Measurements from ENCODE around the gene P4HTM.

Gene P4HTM

DNA sequence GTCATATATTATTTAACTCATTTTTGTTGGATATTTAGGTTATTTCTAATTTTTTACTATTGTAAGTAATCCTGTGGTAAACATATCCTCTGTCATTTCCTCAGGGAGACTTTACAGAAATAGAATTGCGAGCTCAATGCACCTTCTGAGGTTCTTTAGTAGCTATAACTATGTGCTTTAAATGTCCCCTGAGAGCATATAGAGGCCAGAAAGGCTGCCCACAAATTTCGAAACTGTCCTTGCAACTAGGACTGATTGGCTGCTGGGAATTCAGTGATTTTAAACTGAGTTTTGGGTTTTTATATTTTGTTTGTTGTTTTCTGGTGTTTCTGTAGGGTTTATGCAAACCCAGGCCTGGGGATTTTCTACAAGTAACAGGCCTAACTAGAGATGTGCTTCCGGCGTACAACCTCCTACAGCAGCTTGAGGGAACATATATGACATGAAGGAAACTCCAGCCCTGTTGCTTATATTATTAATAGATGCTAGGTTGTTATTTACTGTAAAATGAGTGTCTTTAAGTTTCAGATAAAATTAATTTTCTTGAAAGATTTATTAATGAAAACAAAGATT, 29.1 kb upstream of the P4HTM start:
- DNase-seq (ENCODE audit: low spot score), result no peak
- no peak overlapping the region for H2BK15ac ChIP-seq (ENCODE audit: low read length)
- no peak overlapping the region for H3K18ac ChIP-seq (ENCODE audit: low read length)

DNA sequence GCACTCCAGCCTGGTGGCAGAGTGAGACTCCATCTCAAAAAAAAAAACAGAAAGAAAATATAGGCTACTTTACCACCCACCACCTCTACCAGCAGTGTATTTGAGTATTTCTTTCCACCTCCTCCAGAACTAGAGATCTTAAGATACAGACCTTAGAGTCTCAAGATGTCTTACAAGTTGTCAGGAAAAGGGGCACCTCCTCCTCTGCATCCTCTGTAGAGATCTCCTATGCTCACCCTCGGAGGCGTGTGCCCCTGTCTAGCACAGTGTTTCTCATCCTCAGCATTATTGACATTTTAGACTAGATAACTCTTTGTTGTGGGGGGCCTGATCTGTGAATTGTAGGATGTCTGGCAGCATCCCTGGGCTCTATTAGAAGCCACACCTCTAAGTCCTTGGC, 27.7 kb upstream of the P4HTM start:
- Histone ChIP-seq H4K91ac (ENCODE audit: low read depth, low read length, poor library complexity) (no peak overlapping the region), H3K4me1 (ENCODE audit: control insufficient read depth in 2 of 2, insufficient read depth in 1 of 2, low read depth in 1 of 2, low read length in 2 of 2) (no peaks in the 10 kb centered on the region), H3K4me2 (ENCODE audit: insufficient read depth, low read length, poor library complexity, severe bottlenecking) (no peak overlapping the region), H3K14ac (ENCODE audit: low read length) (no peak overlapping the region), H3K9me3 (replicated peaks in 1 of 2; ENCODE audit: control insufficient read depth in 2 of 2, insufficient read depth in 1 of 2, low read depth in 1 of 2, low read length in 2 of 2) (no peaks in the 10 kb centered on the region), H3K4ac (ENCODE audit: low read length) (no peak overlapping the region), H3K27me3 (ENCODE audit: control insufficient read depth in 3 of 3, insufficient read depth in 3 of 3, low read depth in 1 of 3, low read length in 3 of 3) (no peaks in the 10 kb centered on the region), H3K18ac (ENCODE audit: low read length) (no peak overlapping the region), H3K36me3 (replicated peaks in 1 of 2; ENCODE audit: control insufficient read depth in 2 of 2, insufficient read depth in 2 of 2, low read length in 2 of 2) (peaks cover 7 to 79% of the 10 kb centered on the region in 2 donors), H2AK5ac (ENCODE audit: low read depth, low read length) (no peak overlapping the region), H3K79me1 (ENCODE audit: low read depth, low read length) (peaks cover 2% of the 10 kb centered on the region), H3K27ac (replicated peaks; ENCODE audit: low read length) (no peak overlapping the region), H3K23ac (ENCODE audit: low read depth, low read length, poor library complexity) (no peak overlapping the region), H2BK120ac (ENCODE audit: low read depth, low read length) (no peak overlapping the region), H2BK15ac (ENCODE audit: low read length) (no peak overlapping the region), H2AFZ (ENCODE audit: low read length) (no peak overlapping the region), H3K4me3 (ENCODE audit: low read length in 2 of 2) (no peak overlapping the region), H3K9ac (ENCODE audit: low read depth, low read length, poor library complexity) (no peak overlapping the region), H2BK5ac (ENCODE audit: low read length) (no peak overlapping the region), H2BK12ac (ENCODE audit: low read length) (no peak overlapping the region), H4K8ac (ENCODE audit: low read depth, low read length) (no peak overlapping the region)
- WGBS, 2 donors (ENCODE audit: extremely low coverage in 2 of 2, insufficient read length in 2 of 2, insufficient replicate concordance in 1 of 2), result no CpG with 5 or more reads among the region's 2 CpGs
- no peak for DNase-seq (ENCODE audit: low spot score)

More for the DNA sequence above, 29.1 kb upstream of the P4HTM start:
- Histone ChIP-seq H2BK12ac (ENCODE audit: low read length) (no peak overlapping the region), H3K4ac (ENCODE audit: low read length) (no peak overlapping the region), H3K4me2 (ENCODE audit: insufficient read depth, low read length, poor library complexity, severe bottlenecking) (no peak overlapping the region), H3K4me3 (ENCODE audit: low read length in 2 of 2) (no peak overlapping the region), H3K23ac (ENCODE audit: low read depth, low read length, poor library complexity) (no peak overlapping the region), H2BK120ac (ENCODE audit: low read depth, low read length) (no peak overlapping the region), H3K79me1 (ENCODE audit: low read depth, low read length) (peaks cover 4% of the 10 kb centered on the region), H2AFZ (ENCODE audit: low read length) (no peak overlapping the region), H3K27me3 (ENCODE audit: control insufficient read depth in 3 of 3, insufficient read depth in 3 of 3, low read depth in 1 of 3, low read length in 3 of 3) (no peaks in the 10 kb centered on the region), H2BK5ac (ENCODE audit: low read length) (no peak overlapping the region), H4K8ac (ENCODE audit: low read depth, low read length) (no peak overlapping the region), H3K9me3 (replicated peaks in 1 of 2; ENCODE audit: control insufficient read depth in 2 of 2, insufficient read depth in 1 of 2, low read depth in 1 of 2, low read length in 2 of 2) (no peaks in the 10 kb centered on the region), H3K36me3 (replicated peaks in 1 of 2; ENCODE audit: control insufficient read depth in 2 of 2, insufficient read depth in 2 of 2, low read length in 2 of 2) (peaks cover 3 to 70% of the 10 kb centered on the region in 2 donors), H3K4me1 (ENCODE audit: control insufficient read depth in 2 of 2, insufficient read depth in 1 of 2, low read depth in 1 of 2, low read length in 2 of 2) (no peaks in the 10 kb centered on the region), H3K14ac (ENCODE audit: low read length) (no peak overlapping the region), H4K91ac (ENCODE audit: low read depth, low read length, poor library complexity) (no peak overlapping the region), H3K27ac (replicated peaks; ENCODE audit: low read length) (no peak overlapping the region), H2AK5ac (ENCODE audit: low read depth, low read length) (no peak overlapping the region), H3K9ac (ENCODE audit: low read depth, low read length, poor library complexity) (no peak overlapping the region)
- no CpG with 5 or more reads among the region's 4 CpGs for whole genome bisulfite sequencing, 2 donors (ENCODE audit: extremely low coverage in 2 of 2, insufficient read length in 2 of 2, insufficient replicate concordance in 1 of 2)

DNA sequence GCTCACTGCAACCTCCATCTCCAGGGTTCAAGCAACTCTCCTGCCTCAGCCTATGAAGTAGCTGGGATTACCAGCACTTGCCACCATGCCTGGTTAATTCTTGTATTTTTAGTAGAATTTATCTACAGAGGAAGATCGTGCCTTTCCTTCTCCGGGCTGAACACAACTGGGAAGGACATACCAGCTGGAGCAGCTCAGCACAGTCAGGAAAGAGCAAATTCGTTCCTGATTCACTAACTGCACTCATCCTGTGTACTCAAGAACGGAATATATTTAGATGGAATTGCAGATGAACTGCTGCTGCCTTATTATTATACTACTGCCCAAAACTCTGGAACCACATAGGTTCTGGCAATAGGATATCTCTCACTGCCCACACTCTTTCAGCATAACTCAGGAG, 27.1 kb upstream of the P4HTM start:
- Histone ChIP-seq H3K14ac (ENCODE audit: low read length) (no peak overlapping the region), H4K91ac (ENCODE audit: low read depth, low read length, poor library complexity) (no peak overlapping the region), H3K27me3 (ENCODE audit: control insufficient read depth in 3 of 3, insufficient read depth in 3 of 3, low read depth in 1 of 3, low read length in 3 of 3) (no peaks in the 10 kb centered on the region), H3K4me2 (ENCODE audit: insufficient read depth, low read length, poor library complexity, severe bottlenecking) (no peak overlapping the region), H3K4me3 (ENCODE audit: low read length in 2 of 2) (no peak overlapping the region), H2AFZ (ENCODE audit: low read length) (no peak overlapping the region), H3K23ac (ENCODE audit: low read depth, low read length, poor library complexity) (no peak overlapping the region), H3K36me3 (replicated peaks in 1 of 2; ENCODE audit: control insufficient read depth in 2 of 2, insufficient read depth in 2 of 2, low read length in 2 of 2) (peaks cover 6 to 82% of the 10 kb centered on the region in 2 donors), H2BK5ac (ENCODE audit: low read length) (no peak overlapping the region), H3K18ac (ENCODE audit: low read length) (no peak overlapping the region), H3K4me1 (ENCODE audit: control insufficient read depth in 2 of 2, insufficient read depth in 1 of 2, low read depth in 1 of 2, low read length in 2 of 2) (no peaks in the 10 kb centered on the region), H4K8ac (ENCODE audit: low read depth, low read length) (no peak overlapping the region), H2BK120ac (ENCODE audit: low read depth, low read length) (no peak overlapping the region), H3K9me3 (replicated peaks in 1 of 2; ENCODE audit: control insufficient read depth in 2 of 2, insufficient read depth in 1 of 2, low read depth in 1 of 2, low read length in 2 of 2) (no peaks in the 10 kb centered on the region), H2AK5ac (ENCODE audit: low read depth, low read length) (no peak overlapping the region), H3K4ac (ENCODE audit: low read length) (no peak overlapping the region), H2BK15ac (ENCODE audit: low read length) (no peak overlapping the region), H3K27ac (replicated peaks; ENCODE audit: low read length) (no peak overlapping the region), H3K79me1 (ENCODE audit: low read depth, low read length) (peaks cover 1% of the 10 kb centered on the region), H3K9ac (ENCODE audit: low read depth, low read length, poor library complexity) (no peak overlapping the region), H2BK12ac (ENCODE audit: low read length) (no peak overlapping the region)
- no CpG with 5 or more reads among the region's 4 CpGs for WGBS, 2 donors (ENCODE audit: extremely low coverage in 2 of 2, insufficient read length in 2 of 2, insufficient replicate concordance in 1 of 2)
- no peak for DNase-seq (ENCODE audit: low spot score)

DNA sequence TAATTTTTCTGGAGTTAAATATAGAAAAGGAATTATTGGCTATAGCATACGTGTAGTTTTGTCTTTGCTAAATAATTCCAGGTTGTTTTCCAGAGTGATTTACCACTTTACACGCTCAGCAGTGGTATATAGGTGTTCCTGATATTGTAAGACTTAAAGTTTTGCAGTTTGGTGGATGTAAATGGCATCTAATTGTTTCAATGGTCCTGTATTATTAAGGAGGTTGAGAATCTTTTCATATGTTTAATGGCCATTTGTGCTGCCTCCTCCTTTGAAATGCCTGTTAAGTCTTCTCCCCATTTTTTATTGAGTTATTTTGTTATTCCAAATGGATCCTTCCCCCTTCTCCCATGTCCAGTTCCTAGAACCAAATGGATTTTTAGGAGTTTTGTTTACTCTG, 26.4 kb upstream of the P4HTM start:
- Histone ChIP-seq H3K4me3 (ENCODE audit: low read length in 2 of 2) (no peak overlapping the region), H3K27ac (replicated peaks; ENCODE audit: low read length) (no peak overlapping the region), H2BK15ac (ENCODE audit: low read length) (no peak overlapping the region), H3K4me2 (ENCODE audit: insufficient read depth, low read length, poor library complexity, severe bottlenecking) (no peak overlapping the region), H3K9me3 (replicated peaks in 1 of 2; ENCODE audit: control insufficient read depth in 2 of 2, insufficient read depth in 1 of 2, low read depth in 1 of 2, low read length in 2 of 2) (no peaks in the 10 kb centered on the region), H3K14ac (ENCODE audit: low read length) (no peak overlapping the region), H3K4ac (ENCODE audit: low read length) (no peak overlapping the region), H2BK5ac (ENCODE audit: low read length) (no peak overlapping the region), H3K27me3 (ENCODE audit: control insufficient read depth in 3 of 3, insufficient read depth in 3 of 3, low read depth in 1 of 3, low read length in 3 of 3) (no peaks in the 10 kb centered on the region), H3K4me1 (ENCODE audit: control insufficient read depth in 2 of 2, insufficient read depth in 1 of 2, low read depth in 1 of 2, low read length in 2 of 2) (no peaks in the 10 kb centered on the region), H3K18ac (ENCODE audit: low read length) (no peak overlapping the region), H2AK5ac (ENCODE audit: low read depth, low read length) (no peak overlapping the region), H3K36me3 (replicated peaks in 1 of 2; ENCODE audit: control insufficient read depth in 2 of 2, insufficient read depth in 2 of 2, low read length in 2 of 2) (peaks cover 8 to 81% of the 10 kb centered on the region in 2 donors), H3K9ac (ENCODE audit: low read depth, low read length, poor library complexity) (no peak overlapping the region), H2BK120ac (ENCODE audit: low read depth, low read length) (no peak overlapping the region), H4K8ac (ENCODE audit: low read depth, low read length) (no peak overlapping the region), H2BK12ac (ENCODE audit: low read length) (no peak overlapping the region), H3K79me1 (ENCODE audit: low read depth, low read length) (no peaks in the 10 kb centered on the region), H2AFZ (ENCODE audit: low read length) (no peak overlapping the region), H3K23ac (ENCODE audit: low read depth, low read length, poor library complexity) (no peak overlapping the region), H4K91ac (ENCODE audit: low read depth, low read length, poor library complexity) (no peak overlapping the region)
- no CpG with 5 or more reads among the region's 2 CpGs for WGBS, 2 donors (ENCODE audit: extremely low coverage in 2 of 2, insufficient read length in 2 of 2, insufficient replicate concordance in 1 of 2)
- DNase-seq (ENCODE audit: low spot score), result no peak
